Stimulated activated CD8-positive, alpha-beta memory T cell treated with anti-CD3 and anti-CD28 coated beads, Interleukin-15, amount 100 ng/mL, for 48 hours (primary cell): Measurements from ENCODE around the gene SPIRE1.
"Not testable (repeated sequence)": the region's sequence is repeated elsewhere in the genome, so short reads cannot be mapped to it uniquely, and the experiment has no call there.

ENCODE experiments used
- DNase-seq, 2 donors: peaks; one replicate each; pipeline ENCODE4 v3.0.0-alpha.2; 2020; ENCODE audit warnings: low read depth in 2 of 2

Gene SPIRE1

GRCh38 chr18:12552879-12553242 lies 105.0 kb downstream of the SPIRE1 start:
- DNase-seq: no peak

GRCh38 chr18:12551943-12552878 lies 105.7 kb downstream of the SPIRE1 start:
- not testable (repeated sequence) for DNase-seq

GRCh38 chr18:12551466-12551865 lies 106.4 kb downstream of the SPIRE1 start:
- DNase-seq: not testable (repeated sequence)

GRCh38 chr18:12543697-12544096 lies 114.2 kb downstream of the SPIRE1 start:
- DNase-seq: no peak

- no peak for DNase-seq
Measured at GRCh38 chr18:12540751-12541150, 117.2 kb downstream of the SPIRE1 start.

- DNase-seq: not testable (repeated sequence)
Measured at GRCh38 chr18:12539158-12539557, 118.7 kb downstream of the SPIRE1 start.

GRCh38 chr18:12534820-12535219 lies 123.1 kb downstream of the SPIRE1 start:
- no peak for DNase-seq

DNA sequence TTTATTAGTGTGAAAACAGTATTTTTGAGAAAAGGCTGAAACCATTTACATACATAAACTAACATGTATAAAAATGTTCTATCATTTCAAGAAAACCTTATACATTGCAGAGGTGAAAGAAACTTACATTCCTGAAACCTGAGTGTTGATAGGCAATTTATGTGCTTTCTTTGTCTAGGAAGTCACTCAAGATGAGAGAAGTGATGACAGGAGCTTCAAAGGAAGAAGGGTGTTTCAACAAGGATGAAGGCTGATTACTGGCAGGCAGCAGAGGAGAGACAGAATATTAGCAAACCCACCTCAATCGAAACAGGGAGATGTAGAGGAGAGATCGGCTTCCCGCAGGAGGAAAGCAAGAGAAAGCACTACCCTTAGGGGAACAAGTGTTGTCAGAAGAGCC lies 125.2 kb downstream of the SPIRE1 start:
- DNase-seq: no peak

- no peak for DNase-seq
Measured at GRCh38 chr18:12531749-12532148, 126.2 kb downstream of the SPIRE1 start.

- DNase-seq: no peak
Measured at GRCh38 chr18:12520442-12520992, 137.4 kb downstream of the SPIRE1 start.

DNA sequence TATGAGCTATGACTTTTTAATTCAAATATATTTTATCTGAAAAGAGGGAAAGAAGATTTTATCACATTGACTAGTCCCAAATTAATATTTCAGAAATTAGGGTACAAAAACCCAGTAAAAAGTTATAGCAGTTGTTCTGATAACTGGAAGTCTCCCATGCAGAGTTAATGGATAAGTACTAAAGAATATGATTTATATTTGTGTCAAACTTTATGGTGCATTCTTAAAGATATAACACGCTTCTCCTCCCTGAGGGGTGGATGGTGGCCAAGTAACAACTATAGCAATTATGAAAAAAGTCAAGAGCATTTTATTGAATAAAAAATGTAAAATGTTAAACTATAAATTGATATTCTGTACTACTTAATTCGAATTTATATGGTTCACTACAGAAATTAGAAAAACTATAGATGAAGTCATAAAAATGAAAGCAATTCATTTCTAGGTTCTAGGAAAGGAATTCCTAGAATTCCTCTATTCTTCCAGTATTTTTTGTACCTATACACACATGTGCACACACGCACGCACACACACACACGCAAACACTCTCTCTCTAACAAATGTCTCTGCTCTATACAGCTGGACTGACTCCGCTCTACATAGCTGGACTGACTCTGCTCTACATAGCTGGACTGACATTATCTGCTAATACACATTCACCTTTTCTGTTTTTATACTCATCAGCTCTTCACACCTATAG lies 138.9 kb downstream of the SPIRE1 start:
- no peak for DNase-seq

- no peak for DNase-seq
Measured at GRCh38 chr18:12518326-12518725, 139.6 kb downstream of the SPIRE1 start.

- no peak for DNase-seq
Measured at GRCh38 chr18:12517142-12517825, 140.6 kb downstream of the SPIRE1 start.

- DNase-seq: no peak
Measured at GRCh38 chr18:12516049-12516630, 141.8 kb downstream of the SPIRE1 start.

DNA sequence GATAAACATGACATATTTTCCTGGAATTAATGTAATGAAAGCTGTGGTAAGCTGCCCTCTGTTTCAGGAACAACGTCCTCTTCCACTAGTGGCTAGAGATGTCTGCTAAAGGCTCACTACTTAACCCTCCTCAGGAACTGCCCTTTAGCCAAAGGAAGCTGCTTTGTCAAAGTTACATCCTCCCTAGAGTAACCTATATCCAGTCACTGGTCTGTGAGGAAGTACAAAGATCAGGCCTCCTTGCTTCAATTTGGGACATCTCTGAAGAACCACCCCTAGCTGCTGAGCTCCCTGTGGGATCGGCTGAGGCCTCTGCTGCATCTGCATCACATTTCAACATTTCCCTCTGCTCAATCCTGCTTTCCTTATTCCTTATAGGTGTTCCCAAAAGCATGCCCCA lies 142.4 kb downstream of the SPIRE1 start:
- no peak for DNase-seq

DNA sequence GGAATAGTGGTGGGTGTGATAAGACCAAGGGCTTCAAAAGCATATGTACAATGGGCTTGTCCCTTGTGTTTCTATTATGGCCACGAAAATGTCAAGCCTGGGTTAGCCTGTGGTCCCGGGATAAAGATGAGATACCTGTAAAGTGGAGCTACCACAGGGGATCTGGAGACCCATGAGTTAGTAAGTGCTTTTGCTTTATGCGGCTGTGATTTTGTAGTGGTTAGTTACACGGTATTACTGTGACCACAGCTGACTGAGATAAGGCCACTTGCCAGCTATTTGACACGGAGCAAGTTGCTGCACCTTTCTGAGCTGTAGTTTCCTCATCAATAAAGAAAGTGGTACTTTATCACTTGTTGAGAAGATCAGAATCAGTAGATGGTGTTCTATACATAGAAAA lies 150.9 kb downstream of the SPIRE1 start:
- DNase-seq: no peak

- DNase-seq: no peak
Measured at GRCh38 chr18:12500986-12501385, 156.9 kb downstream of the SPIRE1 start.

GRCh38 chr18:12497839-12498238 lies 160.1 kb downstream of the SPIRE1 start:
- no peak for DNase-seq

DNA sequence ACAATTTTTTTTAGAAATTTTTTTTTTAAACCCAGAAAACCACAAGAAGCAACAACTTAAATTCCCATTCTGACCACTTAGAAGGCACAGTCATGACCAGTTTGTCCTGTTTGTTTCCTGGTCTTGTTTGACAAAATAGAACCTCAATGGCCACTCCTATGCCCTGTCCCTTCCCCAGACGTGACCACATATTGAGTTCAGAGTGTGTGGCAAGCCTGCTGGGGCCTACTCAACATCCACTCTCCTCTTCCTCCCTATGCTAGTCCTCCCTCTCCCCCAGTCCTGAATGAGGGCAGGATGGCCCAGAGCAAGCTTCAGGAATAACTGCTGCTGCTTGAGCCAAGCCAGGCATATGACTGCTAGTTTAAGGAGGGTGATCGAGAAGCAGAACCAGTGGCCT lies 160.6 kb downstream of the SPIRE1 start:
- DNase-seq: no peak

DNA sequence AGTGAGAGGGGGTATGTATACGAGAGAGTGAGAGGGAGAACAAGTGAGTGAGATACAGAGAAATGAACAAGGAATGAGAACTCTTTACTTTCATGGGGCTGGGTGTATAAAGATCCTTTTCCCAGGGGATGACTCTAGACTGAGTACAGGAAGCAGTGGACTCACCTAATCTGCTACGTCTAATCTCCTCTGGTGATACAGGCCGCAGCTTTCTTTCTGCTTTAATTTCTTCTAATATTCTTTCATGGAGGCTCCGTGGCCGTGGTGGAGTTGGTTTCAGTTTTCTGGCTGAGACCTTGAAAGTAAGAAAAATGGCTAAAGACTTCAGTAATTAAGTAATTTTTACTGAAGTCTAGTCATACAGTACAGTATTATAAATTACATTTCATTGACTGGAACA lies 165.0 kb downstream of the SPIRE1 start:
- no peak for DNase-seq

DNA sequence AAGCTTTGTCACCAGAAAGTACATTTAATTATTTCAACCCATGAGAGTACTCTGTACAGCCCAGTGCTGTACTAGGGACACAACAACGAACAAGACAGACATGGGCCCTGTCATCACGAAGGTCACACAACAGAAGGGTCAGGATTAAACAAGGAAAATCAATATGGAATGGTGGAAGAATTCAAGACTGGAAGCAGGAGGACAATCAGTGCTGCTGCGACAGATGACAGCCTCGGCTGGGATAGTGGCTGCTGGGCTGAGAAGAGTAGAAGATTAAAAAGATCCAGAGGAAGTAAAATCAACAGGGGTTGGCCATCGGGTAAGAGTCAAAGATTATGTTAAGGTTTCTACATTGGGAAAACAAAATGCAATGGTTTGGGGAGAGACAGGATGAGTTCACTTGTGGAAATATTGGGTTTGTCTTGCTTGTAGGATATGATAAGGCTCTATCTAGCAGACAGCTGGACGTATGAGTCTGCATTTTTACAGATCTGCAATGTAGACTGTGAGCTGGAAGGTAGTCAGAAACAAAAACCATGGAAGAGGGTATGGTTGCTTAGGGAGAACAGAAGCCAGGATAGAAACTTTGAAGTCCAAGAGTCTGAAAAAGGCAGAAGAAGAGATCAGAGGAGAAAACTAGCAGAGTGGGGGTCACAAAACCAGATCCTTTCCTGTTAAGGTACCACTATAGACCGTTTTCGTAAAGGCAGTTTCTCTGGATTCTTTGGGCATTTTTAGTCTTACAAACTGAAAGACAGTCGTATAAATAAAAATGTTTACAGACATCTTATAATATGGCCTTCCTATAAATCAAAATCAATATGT lies 166.1 kb downstream of the SPIRE1 start:
- no peak for DNase-seq
